Esophagus squamous epithelium (tissue), 5 donors: ENCODE results near the gene ZNF823. TPM values are rescaled to one million over a fixed set of nuclear protein-coding genes. Genes with fewer than 3 reads are reported as not detected.
"Not testable (repeated sequence)": the region's sequence is repeated elsewhere in the genome, so short reads cannot be mapped to it uniquely, and the experiment has no call there.

ENCODE experiments used
- DNase-seq: peaks from one replicate; lab custom pipeline; 2025; lab: John Stamatoyannopoulos, UW
- H3K27ac ChIP-seq, 4 donors: fragments of 200-600 bp; sonication (generic); one replicate each; pipeline ENCODE4 v1.5.1; 2016 to 2019; ENCODE audit warnings: mild to moderate bottlenecking in 1 of 4
- H3K27me3 ChIP-seq, 4 donors: fragments of 200-600 bp; sonication (generic); 1 replicate in 3 of 4; 2 replicates in 1 of 4; pipeline versions ENCODE4 v1.5.1 to v1.6.0; 2017 to 2021; ENCODE audit warnings: antibody characterized with exemption in 1 of 4
- H3K36me3 ChIP-seq, 3 donors: fragments of 200-600 bp; sonication (generic); one replicate each; pipeline ENCODE4 v1.5.1; 2016 to 2019
- H3K4me1 ChIP-seq, 3 donors: fragments of 200-600 bp; sonication (generic); one replicate each; pipeline ENCODE4 v1.5.1; 2017 to 2019
- H3K4me3 ChIP-seq, 4 donors: fragments of 200-600 bp; sonication (generic); 1 replicate in 3 of 4; 2 replicates in 1 of 4; pipeline ENCODE4 v1.5.1; 2016 to 2019; ENCODE audit warnings: mild to moderate bottlenecking in 2 of 4, moderate library complexity in 1 of 4
- H3K9me3 ChIP-seq, 3 donors: fragments of 200-600 bp; sonication (generic); one replicate each; pipeline ENCODE4 v1.5.1; 2016 to 2019
- CTCF ChIP-seq, 6 experiments: fragments of 450-650 bp in 4 of 6; fragments of 200-600 bp in 2 of 6; sonication (generic) in 2 of 6; IDR thresholded peaks; one replicate each; pipeline ENCODE4 v1.5.1; 2016 to 2019; ENCODE audit warnings: antibody characterized with exemption in 6 of 6, mild to moderate bottlenecking in 4 of 6, moderate library complexity in 4 of 6
- POLR2A ChIP-seq, 4 donors: fragments of 450-650 bp; IDR thresholded peaks; one replicate each; pipeline ENCODE4 v1.6.1; 2017; ENCODE audit warnings: antibody characterized with exemption in 4 of 4, mild to moderate bottlenecking in 4 of 4, moderate library complexity in 3 of 4
- WGBS, 2 donors: methylation state at CpG; one replicate each; pipeline ENCODE4 v1.1.5; 2018; 5-methylcytosine and 5-hydroxymethylcytosine counted together
- intact Hi-C: fragments of 100-400 bp; cut with DNase I; formaldehyde crosslinking; loops from one replicate; pipeline ENCODE4 v1.15.0; 2022
- total RNA-seq, 4 donors: library from RNA; depleted of rRNA; stranded (reverse); fragments of >200 nt; gene quantifications; one replicate each; pipeline ENCODE4 v1.1.0, GENCODE V29; 2016
- donor health status: DM: yes; HTN: yes; CAD: no.

The ZNF823 gene
- total RNA-seq, 4 donors from 2014 or later = 8.5 to 22.3 (median 11.8) TPM

DNA sequence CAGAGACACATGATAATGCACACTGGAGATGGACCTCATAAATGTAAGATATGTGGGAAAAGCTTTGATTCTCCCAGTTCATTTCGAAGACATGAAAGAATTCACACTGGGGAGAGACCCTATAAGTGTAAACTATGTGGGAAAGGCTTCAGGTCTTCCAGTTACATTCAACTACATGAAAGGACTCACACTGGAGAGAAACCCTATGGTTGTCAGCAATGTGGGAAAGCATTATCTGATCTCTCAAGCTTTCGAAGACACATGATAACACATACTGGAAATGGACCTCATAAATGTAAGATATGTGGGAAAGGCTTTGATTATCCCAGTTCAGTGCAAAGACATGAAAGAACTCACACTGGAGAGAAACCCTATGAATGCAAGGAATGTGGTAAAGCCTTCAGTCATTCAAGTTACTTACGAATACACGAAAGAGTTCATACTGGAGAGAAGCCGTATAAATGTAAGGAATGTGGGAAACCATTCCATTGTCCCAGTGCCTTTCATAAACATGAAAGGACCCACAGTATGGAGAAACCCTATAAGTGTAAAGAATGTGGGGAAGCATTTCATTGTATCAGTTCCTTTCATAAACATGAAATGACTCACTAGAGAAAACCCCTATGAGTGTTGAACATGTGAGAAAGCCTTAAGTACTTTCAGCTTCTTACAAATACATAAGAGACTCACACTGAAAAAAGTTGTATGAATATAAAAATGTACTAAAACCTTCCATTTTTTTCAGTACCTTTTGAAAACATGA, 42.7 kb upstream of the ZNF823 start:
- Histone ChIP-seq H3K27ac (no peak overlapping the region), H3K4me3 (peak overlapping the region in 1 of 4 donors; percentile 21), H3K27me3 (no peaks in the 10 kb centered on the region), H3K4me1 (no peaks in the 10 kb centered on the region), H3K36me3 (peaks cover 20 to 57% (median 31%) of the 10 kb centered on the region in 3 donors), H3K9me3 (peaks cover 0 to 98% (median 83%) of the 10 kb centered on the region in 3 donors)
- TF ChIP-seq POLR2A (IDR thresholded peaks at IDR 0.05) (no peak), CTCF (IDR thresholded peaks at IDR 0.05) (no peak)
- 92 to 96% methylated on average over 5 of the region's 5 CpGs for WGBS, 2 donors
- intact Hi-C loops = no loop called here
- DNase-seq = no peak

DNA sequence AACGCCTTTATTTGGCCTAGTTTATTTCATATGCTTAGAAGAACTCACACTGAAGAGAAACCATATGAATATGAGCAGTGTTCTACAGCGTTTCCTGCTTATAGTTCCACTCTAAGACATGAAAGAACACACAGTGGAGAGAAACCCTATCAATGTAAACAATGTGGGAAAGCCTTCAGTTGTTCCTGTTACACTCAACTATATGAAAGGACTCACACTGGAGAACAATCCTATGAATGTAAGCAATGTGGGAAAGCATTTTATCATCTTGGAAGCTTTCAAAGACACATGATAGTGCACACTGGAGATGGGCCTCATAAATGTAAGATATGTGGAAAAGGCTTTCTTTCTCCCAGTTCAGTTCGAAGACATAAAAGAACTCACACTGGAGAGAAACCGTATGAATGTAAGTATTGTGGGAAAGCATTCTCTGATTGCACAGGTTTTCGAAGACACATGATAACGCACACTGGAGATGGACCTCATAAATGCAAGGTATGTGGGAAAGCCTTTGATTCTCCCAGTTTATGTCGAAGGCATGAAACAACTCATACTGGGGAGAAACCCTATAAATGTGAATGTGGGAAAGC, 41.8 kb upstream of the ZNF823 start:
- peaks cover 0 to 98% (median 83%) of the 10 kb centered on the region in 3 donors for H3K9me3 ChIP-seq
- H3K27ac ChIP-seq = no peak overlapping the region
- no peaks in the 10 kb centered on the region for H3K27me3 ChIP-seq
- DNase-seq = no peak
- H3K4me3 ChIP-seq = peak overlapping the region in 1 of 4 donors; percentile 21
- H3K4me1 ChIP-seq = no peaks in the 10 kb centered on the region
- H3K36me3 ChIP-seq = peaks cover 20 to 59% (median 31%) of the 10 kb centered on the region in 3 donors
- TF ChIP-seq POLR2A (IDR thresholded peaks at IDR 0.05) = no peak
- TF ChIP-seq CTCF (IDR thresholded peaks at IDR 0.05) = no peak
- WGBS, 2 donors = 93 to 96% methylated on average over 7 of the region's 7 CpGs
- intact Hi-C loops = no loop called here

- H3K4me3 ChIP-seq, intact Hi-C loops, H3K27ac ChIP-seq, H3K4me1 ChIP-seq, DNase-seq, H3K27me3 ChIP-seq: not testable (repeated sequence)
- WGBS, 2 donors = 95 to 98% methylated on average over 10 to 11 of the region's 11 CpGs
- Histone ChIP-seq H3K36me3 (peaks cover 20 to 64% (median 31%) of the 10 kb centered on the region in 3 donors), H3K9me3 (peaks cover 0 to 89% (median 51%) of the 10 kb centered on the region in 3 donors)
These were observed 37.9 kb upstream of the ZNF823 start for GRCh38 chr19:11776669-11777068.

DNA sequence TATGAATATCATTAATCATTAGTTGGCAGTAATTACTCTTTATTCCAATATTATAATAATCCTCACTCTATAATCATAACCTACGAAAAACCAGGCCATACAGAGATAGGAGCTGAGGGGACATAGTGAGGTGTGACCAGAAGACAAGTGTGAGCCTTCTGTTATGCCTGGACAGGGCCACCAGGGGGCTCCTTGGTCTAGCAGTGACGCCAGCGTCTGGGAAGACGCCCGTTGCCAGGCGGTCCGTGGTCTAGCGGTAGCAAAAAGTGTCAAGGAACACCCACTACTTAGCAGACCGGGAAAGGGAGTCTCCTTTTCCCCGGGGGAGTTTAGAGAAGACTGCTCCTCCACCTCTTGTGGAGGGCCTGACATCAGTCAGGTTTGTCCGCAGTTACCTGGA, 32.8 kb upstream of the ZNF823 start:
- H3K4me3 ChIP-seq, DNase-seq, H3K27ac ChIP-seq, H3K27me3 ChIP-seq, intact Hi-C loops: not testable (repeated sequence)
- Histone ChIP-seq H3K9me3 (peaks cover 0 to 56% (median 12%) of the 10 kb centered on the region in 3 donors), H3K4me1 (peaks cover 8 to 20% (median 10%) of the 10 kb centered on the region in 3 donors), H3K36me3 (peaks cover 0 to 19% (median 0%) of the 10 kb centered on the region in 3 donors)
- peak in 1 of 6 experiments; percentile 11 for TF ChIP-seq CTCF (IDR thresholded peaks at IDR 0.05)
- 72 to 84% methylated on average over 7 to 11 of the region's 11 CpGs for WGBS, 2 donors

DNA sequence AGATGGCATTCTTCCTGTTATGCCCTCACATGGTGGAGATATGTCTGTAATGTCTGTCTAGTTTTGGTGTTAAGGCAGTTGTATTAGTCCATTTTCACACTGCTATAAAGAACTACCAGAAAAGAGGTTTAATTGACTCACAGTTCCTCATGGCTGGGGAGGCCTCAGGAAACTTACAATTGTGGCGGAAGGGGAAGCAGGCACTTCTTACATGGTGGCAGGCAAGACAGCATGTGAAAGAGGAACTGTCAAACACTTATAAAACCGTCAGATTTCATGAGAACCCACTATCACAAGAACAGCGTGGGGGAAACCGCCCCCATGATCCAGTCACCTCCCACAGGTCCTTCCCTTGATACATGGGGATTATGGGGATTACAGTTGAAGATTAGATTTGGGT, 31.2 kb upstream of the ZNF823 start:
- no peak for TF ChIP-seq CTCF (IDR thresholded peaks at IDR 0.05)
- TF ChIP-seq POLR2A (IDR thresholded peaks at IDR 0.05) = no peak
- Histone ChIP-seq H3K27ac (no peak overlapping the region), H3K36me3 (peaks cover 0 to 17% (median 0%) of the 10 kb centered on the region in 3 donors), H3K4me3 (no peak overlapping the region), H3K9me3 (peaks cover 0 to 42% (median under 1%) of the 10 kb centered on the region in 3 donors), H3K4me1 (peaks cover 8 to 25% (median 13%) of the 10 kb centered on the region in 3 donors), H3K27me3 (no peaks in the 10 kb centered on the region)
- intact Hi-C loops = no loop called here
- 91 to 95% methylated on average over 4 of the region's 4 CpGs for WGBS, 2 donors
- no peak for DNase-seq
